K562 (cell line): Measurements from ENCODE around the gene PRICKLE4. TPM values are rescaled to one million over a fixed set of nuclear protein-coding genes. Genes with fewer than 3 reads are reported as not detected.

Experiments used
- CHD4 ChIP-seq: fragments of 200-600 bp; sonication (generic); IDR thresholded peaks from 3 replicates; pipeline ENCODE4 v1.6.1; 2012; ENCODE audit warnings: low read depth, mild to moderate bottlenecking, mixed read lengths, low read length, inconsistent platforms; ENCODE audit not compliant: insufficient read depth, insufficient replicate concordance, poor library complexity, severe bottlenecking
- EZH2 ChIP-seq: IDR thresholded peaks from 2 replicates; pipeline ENCODE4 v1.6.1; 2012; ENCODE audit warnings: low read depth, mild to moderate bottlenecking, inconsistent platforms, low read length, borderline replicate concordance
- FOS ChIP-seq: IDR thresholded peaks from 3 replicates; pipeline ENCODE4 v1.6.1; 2011; ENCODE audit not compliant: insufficient read length; ENCODE audit errors: extremely low read depth
- KDM5B ChIP-seq: fragments of 200-600 bp; sonication (generic); IDR thresholded peaks from 2 replicates; pipeline ENCODE4 v1.6.1; 2012; ENCODE audit warnings: low read depth, mild to moderate bottlenecking, moderate library complexity, low read length, control low read depth, inconsistent platforms; ENCODE audit not compliant: insufficient replicate concordance
- KLF1 ChIP-seq: fragments of 450-650 bp; IDR thresholded peaks from 2 replicates; pipeline ENCODE4 v1.6.1; 2016; ENCODE audit warnings: missing genetic modification characterization, missing compliant biosample characterization
- LCOR ChIP-seq: sonication (generic); formaldehyde crosslinking; IDR thresholded peaks from 2 replicates; pipeline ENCODE4 v1.8.0; 2022; ENCODE audit warnings: mild to moderate bottlenecking, missing genetic modification reagents
- MYBL2 ChIP-seq, 2 experiments: fragments of 450-650 bp in 1 of 2; sonication (generic) in 1 of 2; formaldehyde crosslinking in 1 of 2; IDR thresholded peaks; 2 replicates each; pipeline versions ENCODE4 v1.6.1 to v1.8.1; 2017 to 2022; ENCODE audit warnings: borderline replicate concordance in 1 of 2, inconsistent platforms in 1 of 2, low read depth in 1 of 2, mild to moderate bottlenecking in 1 of 2, missing genetic modification reagents in 1 of 2, moderate library complexity in 1 of 2
- NFYB ChIP-seq: IDR thresholded peaks from 2 replicates; pipeline ENCODE4 v1.6.1; 2011; ENCODE audit warnings: mild to moderate bottlenecking, moderate library complexity; ENCODE audit not compliant: insufficient read length; ENCODE audit errors: extremely low read depth
- RAD21 ChIP-seq, 2 experiments: fragments of 250-450 bp in 1 of 2; fragments of 450-650 bp in 1 of 2; sonication (Bioruptor Pico) in 1 of 2; formaldehyde crosslinking in 1 of 2; IDR thresholded peaks in 1 of 2; conservative IDR thresholded peaks in 1 of 2; 2 replicates each; pipeline versions ENCODE4 v1.4.0 to v1.8.0; 2020 to 2022; ENCODE audit warnings: mild to moderate bottlenecking in 2 of 2, moderate library complexity in 1 of 2
- TAF1 ChIP-seq: IDR thresholded peaks from 2 replicates; pipeline ENCODE4 v1.6.1; 2011; ENCODE audit warnings: mild to moderate bottlenecking, low read length, moderate library complexity; ENCODE audit not compliant: insufficient read depth, control insufficient read depth, severe bottlenecking; ENCODE audit errors: extremely low read depth
- TBP ChIP-seq: optimal IDR thresholded peaks from 2 replicates; pipeline ENCODE3; 2011; ENCODE audit warnings: low read depth, low read length, improper control_type of control experiment
- ZBED1 ChIP-seq: IDR thresholded peaks from 2 replicates; pipeline ENCODE4 v1.6.1; 2014
- ZBTB1 ChIP-seq: sonication (generic); formaldehyde crosslinking; IDR thresholded peaks from 2 replicates; pipeline ENCODE4 v1.8.1; 2023; ENCODE audit warnings: missing genetic modification reagents, low read depth, mild to moderate bottlenecking, borderline replicate concordance
- ZNF551 ChIP-seq: fragments of 250-450 bp; sonication (Bioruptor Pico); IDR thresholded peaks from 2 replicates; pipeline ENCODE4 v1.5.0; 2021; ENCODE audit warnings: mild to moderate bottlenecking, moderate library complexity
- polyA plus RNA-seq, 8 experiments: library from polyadenylated mRNA; depleted of rRNA in 4 of 8; stranded (reverse) in 5 of 8; unstranded in 3 of 8; fragments of >200 nt; fragmentation: Nextera tagmentation in 2 of 8; fragmentation: Illumina TruSeq in 1 of 8; extraction: Ambion mirVana in 2 of 8; extraction: Trizol in 1 of 8; gene quantifications; 2 replicates each; pipeline versions ENCODE4 v1.2.1 to v1.2.3, GENCODE V29; 2011 to 2014; ENCODE audit warnings: inconsistent platforms in 1 of 8, missing spikeins in 1 of 8
- total RNA-seq, 7 experiments: library from RNA; depleted of rRNA in 6 of 7; stranded (reverse); fragments of >200 nt in 6 of 7; fragmentation: Illumina TruSeq in 2 of 7; extraction: Trizol in 2 of 7; gene quantifications; 2 replicates each; pipeline versions ENCODE4 v1.2.1 to v1.2.3, GENCODE V29; 2011 to 2021; ENCODE audit warnings: low replicate concordance in 1 of 7
- TF ChIP-seq, protein P1 (sequence below): fragments of 200-400 bp; formaldehyde crosslinking; IDR thresholded peaks from 2 replicates; pipeline ENCODE4 v1.6.1; 2017; ENCODE audit warnings: mild to moderate bottlenecking, low read depth, low read length, moderate library complexity
- TF ChIP-seq, protein P2 (sequence below): fragments of 450-650 bp; IDR thresholded peaks from 2 replicates; pipeline ENCODE4 v1.6.1; 2016; ENCODE audit warnings: antibody characterized with exemption
- TF ChIP-seq, protein P3 (sequence below), 2 experiments: fragments of 450-650 bp; IDR thresholded peaks; 2 replicates each; pipeline ENCODE4 v1.6.1; 2016
- TF ChIP-seq, protein P4 (sequence below): sonication (generic); formaldehyde crosslinking; IDR thresholded peaks from 2 replicates; pipeline ENCODE4 v1.8.0; 2022; ENCODE audit warnings: missing genetic modification reagents, mild to moderate bottlenecking, borderline replicate concordance
- TF ChIP-seq, protein P5 (sequence below): fragments of 250-450 bp; sonication (Bioruptor Pico); IDR thresholded peaks from 2 replicates; pipeline ENCODE4 v1.8.0; 2021; ENCODE audit warnings: borderline replicate concordance, mild to moderate bottlenecking, moderate library complexity; ENCODE audit not compliant: poor library complexity, severe bottlenecking

The PRICKLE4 gene
- total and polyA plus RNA-seq, 9 of the 15 experiments (the other 6 are each of a cell fraction or from before 2014, with no cell fraction given) = 0.20 to 0.32 (median 0.27) TPM; not detected in 6

DNA sequence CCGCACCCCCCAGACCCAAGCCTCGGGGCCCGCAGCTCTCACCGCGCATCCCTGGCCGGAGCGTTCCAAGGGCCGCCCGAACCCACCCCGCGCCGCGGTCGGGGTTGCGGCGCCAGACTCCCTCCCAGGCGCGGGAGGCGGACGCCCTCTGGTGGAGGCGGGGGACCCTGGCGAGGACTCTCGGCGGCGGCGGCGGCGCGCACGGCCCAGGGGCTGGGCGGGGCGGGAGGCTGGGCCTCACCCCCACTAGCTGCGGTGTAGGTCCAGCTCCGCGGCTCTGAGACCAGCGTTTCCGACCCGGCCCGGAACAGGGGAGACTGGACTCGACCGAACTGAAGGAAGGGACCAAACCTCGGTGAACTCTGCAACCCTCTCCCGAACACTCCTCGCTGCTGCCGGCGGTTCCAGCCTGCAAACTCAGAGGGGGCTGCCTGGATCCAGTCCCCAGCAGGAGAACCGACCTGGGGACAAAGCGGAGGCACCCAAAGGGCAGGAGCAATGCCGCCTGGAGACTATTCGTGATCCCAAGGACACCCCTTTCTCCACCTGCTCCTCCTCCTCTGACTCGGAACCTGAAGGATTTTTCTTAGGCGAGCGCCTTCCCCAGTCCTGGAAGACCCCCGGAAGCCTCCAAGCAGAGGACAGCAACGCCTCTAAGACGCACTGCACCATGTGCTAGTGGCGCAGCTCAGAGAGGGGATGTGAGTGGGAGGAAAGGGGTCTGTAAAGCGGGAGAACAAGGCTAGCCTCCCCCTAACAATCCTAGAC, 6.1 kb downstream of the PRICKLE4 start (continued):
- TF ChIP-seq, protein P1, sequence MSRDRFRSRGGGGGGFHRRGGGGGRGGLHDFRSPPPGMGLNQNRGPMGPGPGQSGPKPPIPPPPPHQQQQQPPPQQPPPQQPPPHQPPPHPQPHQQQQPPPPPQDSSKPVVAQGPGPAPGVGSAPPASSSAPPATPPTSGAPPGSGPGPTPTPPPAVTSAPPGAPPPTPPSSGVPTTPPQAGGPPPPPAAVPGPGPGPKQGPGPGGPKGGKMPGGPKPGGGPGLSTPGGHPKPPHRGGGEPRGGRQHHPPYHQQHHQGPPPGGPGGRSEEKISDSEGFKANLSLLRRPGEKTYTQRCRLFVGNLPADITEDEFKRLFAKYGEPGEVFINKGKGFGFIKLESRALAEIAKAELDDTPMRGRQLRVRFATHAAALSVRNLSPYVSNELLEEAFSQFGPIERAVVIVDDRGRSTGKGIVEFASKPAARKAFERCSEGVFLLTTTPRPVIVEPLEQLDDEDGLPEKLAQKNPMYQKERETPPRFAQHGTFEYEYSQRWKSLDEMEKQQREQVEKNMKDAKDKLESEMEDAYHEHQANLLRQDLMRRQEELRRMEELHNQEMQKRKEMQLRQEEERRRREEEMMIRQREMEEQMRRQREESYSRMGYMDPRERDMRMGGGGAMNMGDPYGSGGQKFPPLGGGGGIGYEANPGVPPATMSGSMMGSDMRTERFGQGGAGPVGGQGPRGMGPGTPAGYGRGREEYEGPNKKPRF = no peak
- no peak for TF ChIP-seq ZNF551
- 0 out of 2 replicates have a peak, but pooled peaks have one; percentile 40 for TF ChIP-seq ZBED1
- TF ChIP-seq EZH2 = no peak
- TF ChIP-seq RAD21 (CRISPR knock-in tag; conservative IDR thresholded peaks at IDR 0.05 in 1 of 2, IDR thresholded peaks at IDR 0.05 in 1 of 2) = peak; percentile 82 to 85
- TF ChIP-seq KLF1 = no peak
- TF ChIP-seq KDM5B = peak; percentile 1
- peak; percentile 94 for TF ChIP-seq ZBTB1
- TF ChIP-seq, protein P2, sequence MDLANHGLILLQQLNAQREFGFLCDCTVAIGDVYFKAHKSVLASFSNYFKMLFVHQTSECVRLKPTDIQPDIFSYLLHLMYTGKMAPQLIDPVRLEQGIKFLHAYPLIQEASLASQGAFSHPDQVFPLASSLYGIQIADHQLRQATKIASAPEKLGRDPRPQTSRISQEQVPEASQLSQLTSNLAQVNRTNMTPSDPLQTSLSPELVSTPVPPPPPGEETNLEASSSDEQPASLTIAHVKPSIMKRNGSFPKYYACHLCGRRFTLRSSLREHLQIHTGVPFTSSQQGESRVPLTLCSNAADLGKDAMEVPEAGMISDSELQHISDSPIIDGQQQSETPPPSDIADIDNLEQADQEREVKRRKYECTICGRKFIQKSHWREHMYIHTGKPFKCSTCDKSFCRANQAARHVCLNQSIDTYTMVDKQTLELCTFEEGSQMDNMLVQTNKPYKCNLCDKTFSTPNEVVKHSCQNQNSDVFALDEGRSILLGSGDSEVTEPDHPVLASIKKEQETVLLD = no peak
- TF ChIP-seq, protein P3, sequence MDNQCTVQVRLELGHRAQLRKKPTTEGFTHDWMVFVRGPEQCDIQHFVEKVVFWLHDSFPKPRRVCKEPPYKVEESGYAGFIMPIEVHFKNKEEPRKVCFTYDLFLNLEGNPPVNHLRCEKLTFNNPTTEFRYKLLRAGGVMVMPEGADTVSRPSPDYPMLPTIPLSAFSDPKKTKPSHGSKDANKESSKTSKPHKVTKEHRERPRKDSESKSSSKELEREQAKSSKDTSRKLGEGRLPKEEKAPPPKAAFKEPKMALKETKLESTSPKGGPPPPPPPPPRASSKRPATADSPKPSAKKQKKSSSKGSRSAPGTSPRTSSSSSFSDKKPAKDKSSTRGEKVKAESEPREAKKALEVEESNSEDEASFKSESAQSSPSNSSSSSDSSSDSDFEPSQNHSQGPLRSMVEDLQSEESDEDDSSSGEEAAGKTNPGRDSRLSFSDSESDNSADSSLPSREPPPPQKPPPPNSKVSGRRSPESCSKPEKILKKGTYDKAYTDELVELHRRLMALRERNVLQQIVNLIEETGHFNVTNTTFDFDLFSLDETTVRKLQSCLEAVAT (IDR thresholded peaks at IDR 0.05) = no peak; a peak in 1 of 4 replicates
- TF ChIP-seq LCOR (CRISPR knock-in tag) = no peak; the same call in 1 of the 2 replicates
- TF ChIP-seq, protein P4, sequence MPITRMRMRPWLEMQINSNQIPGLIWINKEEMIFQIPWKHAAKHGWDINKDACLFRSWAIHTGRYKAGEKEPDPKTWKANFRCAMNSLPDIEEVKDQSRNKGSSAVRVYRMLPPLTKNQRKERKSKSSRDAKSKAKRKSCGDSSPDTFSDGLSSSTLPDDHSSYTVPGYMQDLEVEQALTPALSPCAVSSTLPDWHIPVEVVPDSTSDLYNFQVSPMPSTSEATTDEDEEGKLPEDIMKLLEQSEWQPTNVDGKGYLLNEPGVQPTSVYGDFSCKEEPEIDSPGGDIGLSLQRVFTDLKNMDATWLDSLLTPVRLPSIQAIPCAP = no peak
- no peak for TF ChIP-seq CHD4
- no peak for TF ChIP-seq MYBL2 (IDR thresholded peaks at IDR 0.05; ENCODE audit: low read depth)
- no peak for TF ChIP-seq MYBL2 (CRISPR knock-in tag; IDR thresholded peaks at IDR 0.05; ENCODE audit: borderline replicate concordance)
- TF ChIP-seq NFYB = no peak
- TF ChIP-seq TBP = peak; percentile 28
- TF ChIP-seq TAF1 = peak; percentile 35
- TF ChIP-seq FOS = no peak
- TF ChIP-seq, protein P5, sequence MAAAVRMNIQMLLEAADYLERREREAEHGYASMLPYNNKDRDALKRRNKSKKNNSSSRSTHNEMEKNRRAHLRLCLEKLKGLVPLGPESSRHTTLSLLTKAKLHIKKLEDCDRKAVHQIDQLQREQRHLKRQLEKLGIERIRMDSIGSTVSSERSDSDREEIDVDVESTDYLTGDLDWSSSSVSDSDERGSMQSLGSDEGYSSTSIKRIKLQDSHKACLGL (CRISPR knock-in tag) = no peak
